GM18907 (cell line): ENCODE results near the gene ATP1B2.

Experiments
- ATAC-seq: cut with Tn5 transposase; IDR thresholded peaks from one replicate; pipeline ENCODE4 v1.9.1; 2021; ENCODE audit warnings: mild to moderate bottlenecking, moderate library complexity; ENCODE audit not compliant: unreplicated experiment

The ATP1B2 gene

GRCh38 chr17:7684851-7685532 is 34.3 kb downstream of the ATP1B2 start:
- ATAC-seq, result no peak

GRCh38 chr17:7685533-7686221 is 35.0 kb downstream of the ATP1B2 start:
- peak; percentile 56 for ATAC-seq

- ATAC-seq, result peak; percentile 59
These were observed 35.7 kb downstream of the ATP1B2 start for GRCh38 chr17:7686222-7687071.

GRCh38 chr17:7687072-7687907 is 36.6 kb downstream of the ATP1B2 start, which contains the start of gene TP53:
Gene TP53 (minus strand): TSS chr17:7687490. CDS start chr17:7676594, 10,896 bp downstream.
- ATAC-seq, result peak; percentile 51

- peak; percentile 69 for ATAC-seq
These were observed 37.4 kb downstream of the ATP1B2 start, which contains the start of gene WRAP53 for GRCh38 chr17:7687908-7688807. Gene WRAP53 (plus strand): TSS chr17:7688477. CDS start chr17:7688649, 172 bp downstream.

- ATAC-seq, result no peak
These were observed 38.1 kb downstream of the ATP1B2 start for GRCh38 chr17:7688808-7689316.

GRCh38 chr17:7695586-7695985 is 44.9 kb downstream of the ATP1B2 start:
- ATAC-seq, result no peak

GRCh38 chr17:7697828-7698588 is 47.3 kb downstream of the ATP1B2 start:
- no peak for ATAC-seq

GRCh38 chr17:7700510-7700909 is 49.8 kb downstream of the ATP1B2 start:
- ATAC-seq, result no peak

GRCh38 chr17:7701681-7702080 is 51.0 kb downstream of the ATP1B2 start:
- ATAC-seq, result no peak

- no peak for ATAC-seq
These were observed 52.0 kb downstream of the ATP1B2 start for GRCh38 chr17:7702776-7703175.

- ATAC-seq, result no peak
These were observed 53.1 kb downstream of the ATP1B2 start for GRCh38 chr17:7703584-7704479.

GRCh38 chr17:7704601-7705268 is 54.0 kb downstream of the ATP1B2 start, which contains the start of gene EFNB3:
Gene EFNB3 (plus strand): TSS chr17:7705202. CDS start chr17:7705599, 397 bp downstream.
- no peak for ATAC-seq

GRCh38 chr17:7705269-7706255 is 54.8 kb downstream of the ATP1B2 start:
- no peak for ATAC-seq

GRCh38 chr17:7706631-7707354 is 56.1 kb downstream of the ATP1B2 start:
- ATAC-seq, result no peak
